GM19035 (cell line): ENCODE data around the gene ZNF136.

Experiments
- ATAC-seq: cut with Tn5 transposase; IDR thresholded peaks from one replicate; pipeline ENCODE4 v1.9.1; 2021; ENCODE audit not compliant: unreplicated experiment

ZNF136 gene

DNA sequence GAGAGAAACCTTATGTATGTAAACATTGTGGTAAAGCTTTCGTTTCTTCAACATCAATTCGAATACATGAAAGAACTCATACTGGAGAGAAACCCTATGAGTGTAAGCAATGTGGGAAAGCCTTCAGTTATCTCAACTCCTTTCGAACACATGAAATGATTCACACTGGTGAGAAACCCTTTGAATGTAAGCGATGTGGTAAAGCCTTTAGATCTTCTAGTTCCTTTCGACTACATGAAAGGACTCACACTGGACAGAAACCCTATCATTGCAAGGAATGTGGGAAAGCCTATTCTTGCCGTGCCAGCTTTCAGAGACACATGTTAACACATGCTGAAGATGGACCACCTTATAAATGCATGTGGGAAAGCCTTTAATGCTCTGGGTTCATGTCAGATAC, 24.7 kb downstream of the ZNF136 start:
- no peak for ATAC-seq

DNA sequence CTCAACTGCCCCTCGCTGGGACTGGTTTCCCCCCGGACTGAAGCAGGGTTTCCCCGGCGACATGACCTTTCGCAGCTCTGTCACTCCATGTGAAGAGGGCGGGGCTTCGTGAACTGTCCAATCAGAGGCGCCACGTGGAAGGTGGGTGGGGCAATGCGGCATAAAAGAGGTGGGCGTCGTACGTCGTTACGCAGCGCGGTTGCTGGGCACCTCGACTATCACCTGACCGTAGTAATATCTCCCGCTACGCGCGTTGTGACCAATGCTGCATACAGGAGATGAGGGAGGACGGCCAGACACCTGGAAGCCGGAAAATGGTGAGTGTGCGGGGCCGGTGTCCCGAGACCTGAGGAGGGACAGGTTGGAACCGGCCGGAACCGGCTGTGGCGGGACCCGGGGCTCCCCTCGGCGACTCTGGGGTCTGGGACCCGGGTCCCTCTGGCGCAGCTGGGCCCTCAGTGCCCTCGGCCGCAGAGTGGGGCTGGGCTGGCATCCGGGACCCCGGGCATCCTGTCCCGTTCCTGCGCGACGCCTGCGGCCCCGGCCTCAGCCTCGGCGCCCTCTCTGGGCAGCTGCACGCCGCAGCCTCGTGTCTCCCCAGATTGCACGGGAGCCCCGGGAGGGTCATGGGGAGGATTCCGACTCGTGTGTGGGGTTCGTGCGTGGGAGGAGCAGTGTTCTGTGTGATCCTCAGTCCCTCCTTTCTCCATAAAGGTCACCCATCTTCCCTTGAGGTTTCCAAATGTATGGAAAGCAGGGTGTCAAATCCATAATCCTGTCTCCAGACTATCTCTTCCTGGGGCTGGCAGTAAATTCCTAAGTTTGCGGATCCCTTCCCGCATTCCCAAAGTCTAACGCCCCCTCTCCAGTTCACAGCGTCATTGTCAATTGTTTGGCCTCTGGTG, 32.2 kb downstream of the ZNF136 start:
- no peak for ATAC-seq

DNA sequence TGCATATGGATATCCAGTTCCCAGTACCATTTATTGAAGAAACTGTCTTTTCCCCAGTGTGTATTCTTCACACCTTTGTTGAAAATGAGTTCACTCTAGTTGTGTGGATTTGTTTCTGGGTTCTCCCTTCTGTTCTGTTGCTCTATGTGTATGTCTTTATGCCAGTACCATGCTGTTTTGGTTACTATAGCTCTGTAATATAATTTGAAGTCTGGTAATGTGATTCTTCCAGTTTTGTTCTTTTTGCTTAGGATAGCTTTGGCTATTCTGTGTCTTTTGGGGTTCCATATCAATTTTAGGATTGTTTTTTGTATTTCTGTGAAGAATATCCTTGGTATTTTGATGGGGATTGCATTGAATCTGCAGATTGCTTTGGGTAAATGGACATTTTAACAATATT, 35.2 kb downstream of the ZNF136 start:
- ATAC-seq, result no peak

DNA sequence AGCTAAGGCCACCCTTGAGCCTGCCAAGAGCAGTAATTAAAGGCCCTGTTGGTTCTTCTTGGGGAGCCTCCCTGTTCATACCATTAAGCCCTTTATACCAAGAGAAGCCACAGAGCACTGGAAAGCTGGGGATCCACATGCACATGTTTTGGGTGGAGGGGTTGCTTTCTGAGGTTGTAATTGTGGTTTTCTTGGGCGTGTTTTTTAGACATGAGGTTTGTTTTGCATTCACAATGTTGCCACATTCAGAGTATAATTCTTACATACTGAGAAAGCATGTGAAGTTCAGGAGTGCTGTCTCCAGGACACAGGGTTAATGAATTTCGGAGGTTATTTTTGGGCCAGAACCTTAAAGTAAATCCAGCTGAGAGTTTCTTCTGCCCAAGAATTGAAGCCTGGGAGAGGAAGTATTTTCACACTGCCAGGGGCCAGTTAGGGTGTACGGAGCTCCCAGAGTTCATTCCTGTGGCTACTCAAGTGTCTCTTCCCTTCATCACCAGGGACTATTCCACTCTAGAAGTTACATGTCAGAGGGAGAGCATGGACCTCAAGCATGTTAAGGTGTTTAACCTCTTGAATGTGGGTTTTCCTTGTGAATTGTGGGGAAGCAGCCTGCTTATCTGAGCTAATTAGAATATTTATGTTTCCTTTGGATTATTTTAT, 37.0 kb downstream of the ZNF136 start:
- ATAC-seq, result no peak

DNA sequence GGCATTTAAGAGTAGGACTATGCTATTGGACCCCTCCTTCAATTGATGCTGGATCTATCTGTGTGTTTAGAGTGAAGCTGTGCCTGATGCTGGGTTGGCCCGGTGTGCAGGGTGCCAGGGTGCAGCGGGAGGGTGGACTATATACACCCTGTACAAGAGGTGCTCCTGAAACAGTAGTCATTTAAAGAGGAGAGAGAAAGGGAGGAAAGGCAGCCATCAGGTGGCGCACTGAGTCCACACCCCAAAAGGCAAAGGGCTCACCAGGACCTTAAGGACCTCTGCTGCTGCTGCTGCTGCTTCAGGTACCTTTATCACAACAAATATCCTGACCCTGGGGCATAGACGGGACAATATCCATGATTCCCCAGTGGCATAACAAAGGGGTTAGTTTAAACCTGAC, 39.4 kb downstream of the ZNF136 start:
- no peak for ATAC-seq

DNA sequence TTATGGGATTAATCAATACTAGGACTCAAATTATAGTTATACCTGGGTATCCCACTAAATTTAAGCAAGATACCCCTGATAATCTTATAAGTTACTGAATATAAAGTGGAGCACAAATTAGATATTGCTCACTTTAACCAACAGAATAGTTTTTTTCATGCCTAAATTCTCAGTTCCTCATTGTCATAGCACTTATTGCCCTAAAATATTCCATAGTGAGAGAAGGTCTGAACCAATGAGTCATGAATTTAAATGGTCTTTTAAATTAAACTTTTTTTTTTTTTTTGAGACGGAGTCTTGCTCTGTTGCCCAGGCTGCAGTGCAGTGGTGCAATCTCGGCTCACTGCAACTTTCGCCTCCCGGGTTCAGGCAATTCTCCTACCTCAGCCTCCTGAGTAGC, 42.4 kb downstream of the ZNF136 start:
- no peak for ATAC-seq

DNA sequence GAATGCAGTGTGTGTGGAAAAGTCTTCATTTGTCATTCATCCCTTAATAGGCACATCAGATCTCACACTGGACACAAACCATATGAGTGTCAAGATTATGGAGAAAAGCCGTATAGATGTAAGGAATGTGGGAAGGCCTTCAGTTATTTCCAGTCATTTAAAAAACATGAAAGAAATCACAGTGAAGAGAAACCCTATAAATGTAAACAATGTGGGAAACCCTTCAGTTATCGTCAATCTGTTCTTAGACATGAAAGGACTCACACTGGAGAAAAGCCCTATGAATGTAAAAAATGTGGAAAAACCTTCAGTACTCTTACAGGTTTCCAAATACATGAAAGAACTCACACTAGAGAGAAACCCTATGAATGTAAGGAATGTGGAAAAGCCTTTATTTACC, 45.3 kb downstream of the ZNF136 start:
- ATAC-seq, result no peak

DNA sequence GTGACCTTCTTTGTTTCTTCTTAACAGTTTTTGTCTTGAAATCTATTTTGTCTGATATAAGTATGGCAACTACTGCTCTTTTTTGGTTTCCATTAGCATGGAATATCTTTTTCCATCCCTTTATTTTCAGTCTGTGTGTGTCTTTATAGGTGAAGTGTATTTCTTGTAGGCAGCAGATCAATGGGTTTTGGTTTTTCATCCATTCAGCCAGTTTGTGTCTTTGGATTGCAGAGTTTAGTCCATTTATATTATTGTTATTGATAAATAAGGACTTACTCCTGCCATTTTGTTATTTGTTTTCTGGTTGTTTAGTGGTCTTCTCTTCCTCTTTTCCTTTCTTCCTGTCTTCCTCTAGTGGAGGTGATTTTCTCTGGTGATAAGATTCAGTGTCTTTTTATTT, 54.4 kb downstream of the ZNF136 start:
- no peak for ATAC-seq

DNA sequence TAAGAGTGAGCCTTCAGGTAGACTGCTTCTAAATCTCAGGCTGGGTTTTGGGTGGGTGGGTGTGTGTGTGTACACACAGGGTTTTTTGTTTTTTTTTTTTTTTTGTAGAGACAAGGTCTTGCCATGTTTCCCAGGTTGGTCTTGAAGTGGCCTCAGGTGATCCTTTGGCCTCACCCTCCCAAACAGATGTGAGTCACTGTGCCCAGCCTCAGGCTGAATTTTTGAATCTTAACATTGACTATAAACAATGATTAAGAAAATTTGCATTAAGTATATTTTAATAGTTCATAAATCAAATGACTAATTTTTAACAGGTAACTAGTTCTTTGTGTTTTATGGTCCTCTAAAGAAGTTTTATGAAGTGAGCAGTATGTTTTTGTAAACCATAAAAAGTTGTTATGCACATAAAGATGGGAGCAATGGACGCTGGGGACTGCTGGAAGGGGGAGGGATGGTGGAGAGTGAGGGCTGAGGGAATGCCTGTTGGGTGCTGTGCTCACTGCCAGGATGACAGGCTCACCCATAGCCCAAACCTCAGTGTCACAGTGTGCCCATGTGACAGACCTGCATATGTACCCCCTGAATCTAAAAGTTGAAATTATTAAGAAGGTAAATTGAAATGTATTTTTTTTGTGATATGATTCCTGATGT, 60.2 kb downstream of the ZNF136 start:
- no peak for ATAC-seq

DNA sequence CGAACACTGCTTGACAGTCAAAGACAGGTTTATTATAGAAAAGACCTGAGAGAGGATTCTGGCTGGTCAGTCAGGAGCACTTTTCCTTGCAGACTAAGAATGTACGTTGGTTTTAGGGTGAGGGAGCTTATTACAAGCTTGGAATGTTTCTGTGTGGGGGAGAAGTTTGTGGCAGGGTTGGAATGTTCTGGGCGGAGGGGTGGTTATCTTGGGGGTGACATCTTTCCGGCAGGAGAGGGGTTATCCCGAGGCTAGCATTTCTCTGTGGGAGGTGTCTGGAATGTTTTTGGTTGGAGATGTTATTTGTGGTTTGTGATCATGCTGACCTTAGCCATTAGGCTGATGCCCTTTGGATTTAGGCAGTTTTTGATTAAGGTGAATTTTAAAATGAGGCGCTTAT, 61.8 kb downstream of the ZNF136 start:
- no peak for ATAC-seq

DNA sequence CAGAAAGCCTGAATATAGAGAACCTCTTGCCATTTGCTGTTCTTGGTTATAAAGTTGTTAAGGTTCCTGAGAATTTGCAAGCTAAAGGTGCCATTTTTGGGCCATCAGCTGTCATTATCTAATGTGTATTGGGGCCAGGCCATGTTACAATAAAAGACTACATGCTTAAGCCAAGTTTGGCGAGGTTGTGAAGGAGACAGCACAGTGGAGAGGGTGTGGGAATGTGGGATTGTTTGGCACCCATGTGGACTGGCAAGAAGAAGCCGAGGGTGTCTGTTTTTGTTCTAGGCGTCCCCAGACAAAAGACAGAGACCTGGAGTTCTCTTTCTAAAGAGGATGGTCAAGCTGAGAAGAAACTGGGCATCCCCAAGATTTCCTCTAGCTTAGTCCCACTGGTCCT, 67.1 kb downstream of the ZNF136 start:
- no peak for ATAC-seq

DNA sequence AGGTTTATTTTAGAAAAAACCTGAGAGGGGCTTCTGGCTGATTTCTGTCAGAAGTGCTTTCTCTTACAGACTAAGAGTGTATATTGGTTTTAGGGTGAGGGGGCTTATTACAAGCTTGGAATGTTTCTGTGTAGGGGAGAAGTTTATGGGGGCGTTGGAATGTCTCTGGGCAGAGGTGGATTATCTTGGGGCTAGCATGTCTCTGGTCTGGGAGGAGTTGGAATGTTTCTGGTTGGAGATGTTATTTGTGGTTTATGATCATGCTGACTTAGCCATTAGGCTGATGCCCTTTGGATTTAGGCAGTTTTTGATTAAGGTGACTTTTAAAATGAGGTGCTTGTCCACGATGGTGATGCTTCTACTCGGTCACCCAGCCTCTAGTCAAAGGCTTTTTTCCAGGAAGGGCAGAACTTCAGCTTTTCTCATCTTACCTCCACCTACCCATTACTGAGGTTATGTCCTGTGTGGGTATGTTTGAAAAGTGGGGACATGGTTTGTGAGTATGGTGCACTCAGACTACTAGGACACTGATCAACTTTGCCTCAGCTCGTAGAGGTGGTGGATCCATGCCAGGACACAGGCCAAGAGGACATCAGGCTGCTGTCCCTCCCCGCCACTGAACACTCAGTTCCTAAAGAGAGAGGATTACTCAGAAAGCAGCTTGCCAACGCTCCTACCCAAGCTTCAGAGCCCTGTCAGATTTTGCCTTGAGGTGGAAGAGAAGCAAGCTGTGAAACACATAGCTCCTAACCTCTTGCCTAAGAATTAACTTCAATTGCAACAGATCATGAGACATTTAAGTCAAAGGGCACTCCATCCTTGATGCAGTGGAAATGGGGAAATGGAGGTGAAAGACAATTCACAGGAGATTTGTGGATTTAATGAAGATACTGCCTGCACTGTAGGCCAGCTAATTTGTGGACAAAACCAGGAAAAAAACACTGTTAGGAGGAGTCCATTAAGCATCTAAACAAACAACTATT, 68.1 kb downstream of the ZNF136 start:
- no peak for ATAC-seq

DNA sequence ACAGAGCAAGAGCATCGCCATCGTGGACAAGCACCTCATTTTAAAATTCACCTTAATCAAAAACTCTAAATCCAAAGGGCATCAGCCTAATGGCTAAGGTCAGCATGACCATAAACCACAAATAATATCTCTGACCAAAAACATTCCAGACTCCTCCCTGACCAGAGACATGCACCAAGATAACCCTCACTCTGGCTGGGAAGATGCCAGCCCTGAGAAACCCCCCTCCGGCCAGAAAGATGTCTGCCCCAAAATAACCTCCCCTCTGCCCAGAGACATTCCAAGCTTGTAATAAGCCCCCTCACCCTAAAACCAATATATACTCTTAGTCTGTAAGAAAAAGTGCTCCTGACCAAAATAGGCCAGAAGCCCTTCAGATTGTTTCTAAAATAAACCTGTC, 70.1 kb downstream of the ZNF136 start:
- no peak for ATAC-seq

DNA sequence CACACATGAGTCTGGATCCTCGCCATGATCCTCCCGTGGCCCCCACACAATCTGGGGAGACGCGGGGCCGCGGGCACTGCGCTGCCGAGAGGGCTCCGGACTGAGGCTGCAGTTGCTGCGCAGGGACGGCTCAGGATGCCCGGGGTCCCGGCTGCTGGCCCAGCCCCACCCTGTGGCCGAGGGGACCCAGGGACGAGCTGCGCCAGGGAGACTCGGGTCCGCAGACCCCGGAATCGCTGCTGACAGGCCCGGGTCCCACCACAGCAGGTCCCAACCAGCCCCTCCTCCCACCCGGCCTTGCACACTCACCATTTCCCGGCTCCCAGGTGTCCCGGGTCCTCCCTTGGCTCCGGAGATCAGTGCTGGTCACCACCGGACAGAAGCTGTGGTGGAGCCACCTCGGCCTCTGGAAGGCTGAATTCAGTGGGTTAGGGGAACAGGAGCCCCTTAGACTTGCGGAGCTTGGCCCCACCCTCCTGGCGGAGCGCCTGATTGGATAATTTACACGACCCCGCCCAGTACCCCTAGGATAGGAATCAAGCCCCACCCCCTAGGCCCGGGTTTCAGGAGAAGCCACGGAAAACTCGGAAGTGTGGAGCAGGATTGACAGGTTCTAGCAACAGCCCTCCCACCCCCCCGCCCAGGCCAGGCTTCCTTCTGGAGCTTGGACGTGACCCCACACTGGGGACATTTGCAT, 74.4 kb downstream of the ZNF136 start:
- ATAC-seq, result no peak
